Transverse colon (tissue), 4 donors: ENCODE measurements around the gene POU2F1.

Experiments used
- CTCF ChIP-seq, 5 experiments: fragments of 200-600 bp in 3 of 5; fragments of 450-650 bp in 2 of 5; sonication (generic) in 3 of 5; IDR thresholded peaks; 1 replicate in 2 of 5; 2 replicates in 3 of 5; pipeline ENCODE4 v1.5.1; 2016 to 2017; ENCODE audit warnings: antibody characterized with exemption in 5 of 5, inconsistent platforms in 3 of 5, mild to moderate bottlenecking in 2 of 5, moderate library complexity in 1 of 5
- EP300 ChIP-seq: sonication (generic); formaldehyde crosslinking; IDR thresholded peaks from one replicate; pipeline ENCODE4 v1.6.1; 2017; ENCODE audit warnings: antibody characterized with exemption, low read depth
- POLR2A ChIP-seq: fragments of 450-650 bp; IDR thresholded peaks from one replicate; pipeline ENCODE4 v1.6.1; 2016; ENCODE audit warnings: antibody characterized with exemption, mild to moderate bottlenecking, moderate library complexity
- POLR2AphosphoS5 ChIP-seq, 3 donors: sonication (generic); formaldehyde crosslinking; IDR thresholded peaks; one replicate each; pipeline ENCODE4 v1.6.1; 2016; ENCODE audit warnings: antibody characterized with exemption in 3 of 3

- TF ChIP-seq EP300 (no peak), CTCF (IDR thresholded peaks at IDR 0.05) (no peak), POLR2A (no peak), POLR2AphosphoS5 (IDR thresholded peaks at IDR 0.05) (no peak)
Measured at GRCh38 chr1:167314671-167315070, 94.0 kb downstream of the POU2F1 start.
